ENCODE results near the gene ASXL1.

ASXL1 gene

DNA sequence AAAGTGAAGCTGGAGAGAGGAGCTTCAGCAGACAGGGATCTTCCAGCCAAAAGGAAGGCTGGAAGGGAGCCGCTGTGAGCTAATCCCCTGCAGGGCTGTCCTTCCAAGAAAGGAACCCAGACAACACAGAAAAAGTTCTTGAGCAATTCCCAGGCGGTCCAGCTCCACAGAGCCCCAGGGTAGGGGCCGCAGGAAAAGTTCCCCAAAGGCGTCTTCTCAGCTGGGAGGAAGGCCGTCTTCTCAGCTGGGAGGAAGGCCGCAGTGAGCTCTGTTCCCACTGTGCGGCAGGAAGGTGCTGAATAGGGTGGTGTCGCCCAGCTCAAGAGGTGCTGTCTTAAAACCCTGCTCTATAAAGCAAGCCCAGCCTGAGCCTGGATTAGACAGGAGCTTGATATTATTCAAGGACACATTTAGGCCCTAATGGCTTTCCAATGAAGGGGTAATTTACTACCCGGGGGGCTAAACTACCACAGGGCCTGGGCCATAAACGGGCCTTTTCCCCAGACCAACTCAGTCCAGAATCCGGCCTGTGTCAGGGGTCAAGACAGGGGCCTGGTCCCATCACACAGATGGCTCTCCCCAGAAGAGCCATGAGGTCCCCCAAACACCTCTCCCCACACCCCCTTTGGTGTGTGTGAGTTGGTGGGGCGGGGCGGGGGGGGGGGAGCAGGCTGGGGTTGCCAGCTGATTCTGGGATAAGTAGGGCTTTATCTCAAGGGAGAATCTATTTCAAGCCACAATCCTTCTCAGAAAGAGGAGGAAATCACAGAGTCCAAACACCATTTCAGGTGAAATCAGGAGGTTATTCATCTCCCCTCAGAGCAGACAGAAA lies 123.4 kb downstream of the ASXL1 start:
- DNase-seq (ENCODE audit: low spot score): no peak

DNA sequence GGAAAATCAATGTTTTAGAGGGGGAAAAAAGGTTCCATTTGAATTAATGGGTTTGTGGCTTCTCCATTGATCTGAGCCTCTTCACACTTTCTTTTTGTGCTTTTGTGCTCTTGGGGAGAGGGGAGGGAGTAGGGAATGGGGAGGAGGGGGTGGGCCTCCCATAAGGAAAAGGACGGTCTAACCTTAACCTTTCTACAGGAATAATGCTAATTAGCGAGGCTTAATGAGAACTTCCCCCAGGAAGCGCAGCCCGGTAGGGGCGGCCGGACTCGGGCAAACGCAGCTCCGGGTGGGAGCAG lies 124.0 kb downstream of the ASXL1 start:
- DNase-seq (ENCODE audit: low spot score): no peak

DNA sequence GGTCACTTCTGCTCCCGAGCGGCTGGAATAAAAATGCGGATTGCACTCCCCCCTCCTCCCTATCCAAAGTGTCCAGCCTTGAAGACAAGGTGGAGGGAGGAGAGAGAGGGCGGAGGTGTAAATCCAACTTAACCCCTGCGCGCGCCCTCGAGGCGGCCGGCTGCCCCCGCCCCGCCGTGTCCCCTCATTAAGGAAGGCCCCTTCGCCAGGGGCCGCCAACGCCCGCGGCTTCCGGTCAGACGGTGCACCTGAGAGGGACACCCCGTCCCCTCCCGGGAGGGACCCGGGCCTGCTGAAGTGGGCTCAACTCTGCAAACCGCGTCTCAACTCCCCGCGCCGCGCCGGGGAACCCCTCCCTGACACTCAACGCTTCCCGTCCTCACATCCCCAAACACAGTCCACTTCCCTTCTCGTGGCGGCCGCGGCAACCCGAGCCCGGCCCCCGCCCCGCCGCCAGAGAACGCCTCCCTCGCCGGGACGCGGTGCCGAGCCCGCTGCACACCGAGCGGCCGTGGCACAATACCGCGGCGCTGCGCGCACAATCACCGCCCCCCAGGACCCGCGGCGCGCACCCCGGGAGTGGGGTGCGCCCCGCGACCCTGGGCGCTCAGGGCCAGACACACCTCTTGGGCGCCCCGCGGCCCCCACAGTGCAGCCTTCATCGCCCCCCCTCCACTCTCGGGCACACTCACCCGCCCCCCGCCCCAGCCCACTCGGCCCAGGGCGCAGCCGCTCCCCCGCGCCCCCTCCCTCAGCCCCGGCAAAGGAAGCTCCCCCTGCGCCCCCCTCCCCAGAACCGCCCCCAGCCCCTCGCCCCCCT lies 124.5 kb downstream of the ASXL1 start:
- peak; percentile 33 for DNase-seq (ENCODE audit: low spot score)

DNA sequence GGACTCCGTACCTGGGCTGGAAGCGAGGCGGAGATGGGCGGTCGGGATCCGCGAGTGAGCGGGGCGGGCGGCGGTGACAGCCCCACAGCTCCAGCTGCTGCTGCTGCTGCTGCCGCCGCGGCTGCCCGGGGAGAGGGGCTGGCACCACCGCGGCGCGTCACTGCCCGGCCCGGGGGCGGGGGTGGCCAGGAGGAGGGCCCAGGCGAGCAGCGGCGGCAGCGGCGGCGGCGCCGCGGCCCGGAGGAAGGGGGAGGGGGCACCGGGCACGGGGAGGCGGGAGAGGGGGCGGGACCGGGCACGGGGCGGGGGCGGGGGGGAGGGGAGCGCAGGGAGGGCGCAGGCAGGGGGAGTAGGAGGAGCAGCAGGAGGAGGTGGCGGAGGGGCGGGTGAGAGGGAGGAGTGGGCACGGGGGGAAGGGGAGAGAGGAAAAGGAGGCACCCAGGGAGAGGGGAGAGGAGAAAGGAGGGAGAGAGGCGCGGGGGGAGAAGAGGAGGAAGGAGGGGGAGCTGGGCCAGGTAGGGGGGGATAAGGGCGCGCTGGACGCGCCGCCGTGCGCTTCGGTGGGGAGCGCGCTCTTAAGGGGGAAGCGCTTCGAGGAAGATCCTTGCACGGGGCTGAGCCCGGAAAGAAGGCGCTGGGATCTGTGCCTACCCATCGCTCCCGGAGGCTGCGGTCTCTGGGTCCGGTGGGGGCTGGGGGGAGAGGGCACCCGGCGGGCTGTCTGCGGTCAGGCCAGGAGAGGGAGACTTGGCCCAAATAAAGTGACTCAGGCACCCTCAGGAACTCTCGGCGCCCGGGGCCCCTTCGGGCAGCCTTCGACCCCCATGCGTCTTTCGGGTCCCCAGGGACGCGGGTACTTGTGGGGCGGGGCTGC lies 125.5 kb downstream of the ASXL1 start:
- peak; percentile 66 for DNase-seq (ENCODE audit: low spot score)

DNA sequence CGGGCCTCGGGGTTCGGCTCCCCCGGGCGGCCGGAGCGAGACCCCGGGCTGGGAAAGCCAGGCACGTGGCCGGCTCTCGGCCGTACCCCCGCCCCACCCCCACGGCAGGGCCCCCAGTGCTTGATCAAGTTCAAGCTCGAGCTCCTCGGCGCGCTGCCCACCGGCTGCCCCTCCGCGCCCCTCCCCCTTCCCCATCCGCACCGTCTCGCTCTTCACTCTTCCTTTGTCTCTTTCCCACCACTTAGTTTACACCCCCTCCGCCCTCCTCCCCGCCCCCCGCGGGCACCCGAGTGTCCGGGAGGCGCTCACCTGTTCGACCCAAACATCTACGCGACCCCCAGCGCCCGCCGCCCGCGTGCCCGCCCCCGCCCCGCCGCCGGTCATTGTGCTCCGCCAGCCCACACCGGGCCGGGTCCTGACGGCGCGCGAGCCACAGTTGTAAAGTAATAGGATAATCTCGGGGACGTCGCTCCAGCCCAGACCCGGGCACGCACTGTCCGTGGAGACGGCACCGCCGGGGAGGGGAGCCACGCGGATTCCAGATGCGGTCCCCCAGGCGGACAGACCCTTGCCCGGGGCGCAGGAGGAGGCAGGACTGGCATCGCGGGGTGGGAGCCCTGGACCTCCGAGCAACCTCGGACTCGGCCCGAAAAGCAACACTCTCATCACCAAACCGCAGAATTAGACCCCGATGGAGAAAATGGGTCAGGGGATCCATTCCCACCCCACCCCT lies 126.3 kb downstream of the ASXL1 start:
- peak; percentile 46 for DNase-seq (ENCODE audit: low spot score)

DNA sequence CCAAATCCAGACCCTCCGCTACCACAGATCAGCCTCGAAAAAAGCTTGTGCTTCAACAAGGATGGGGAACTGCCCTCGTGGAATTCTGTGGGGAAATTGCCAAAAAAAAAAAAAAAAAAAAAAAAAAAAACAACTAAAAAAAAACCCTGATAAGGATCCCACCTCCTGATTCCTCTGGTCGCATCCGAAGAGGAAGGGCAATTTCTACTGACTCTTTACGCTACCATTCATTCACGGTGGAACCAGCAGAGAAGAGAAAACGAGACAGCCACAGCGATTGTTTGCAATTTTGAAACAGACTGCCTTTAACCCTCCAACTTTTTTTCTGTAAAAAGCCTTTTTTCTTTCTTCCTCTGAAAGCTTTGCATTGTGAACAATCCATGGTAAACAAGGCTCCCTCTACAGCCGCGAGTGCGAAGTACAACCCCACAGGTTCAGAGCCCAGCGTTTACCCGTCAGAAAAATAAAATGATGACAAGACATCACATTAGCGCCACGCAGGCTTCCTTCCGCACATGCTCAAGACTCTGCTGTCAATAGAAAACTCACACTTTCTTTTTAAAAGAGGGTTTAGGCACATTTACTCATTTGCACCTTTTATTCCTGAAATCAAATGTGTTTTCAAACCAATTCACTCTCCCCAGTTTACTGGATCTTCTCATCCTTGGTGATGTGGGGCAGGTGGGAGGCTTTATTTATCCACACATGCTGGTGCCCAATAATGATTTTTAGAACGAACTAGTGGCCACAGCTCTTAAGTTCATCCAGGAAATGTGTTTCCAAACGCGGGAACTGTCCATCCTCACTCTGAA lies 127.0 kb downstream of the ASXL1 start:
- DNase-seq (ENCODE audit: low spot score): peak; percentile 95

DNA sequence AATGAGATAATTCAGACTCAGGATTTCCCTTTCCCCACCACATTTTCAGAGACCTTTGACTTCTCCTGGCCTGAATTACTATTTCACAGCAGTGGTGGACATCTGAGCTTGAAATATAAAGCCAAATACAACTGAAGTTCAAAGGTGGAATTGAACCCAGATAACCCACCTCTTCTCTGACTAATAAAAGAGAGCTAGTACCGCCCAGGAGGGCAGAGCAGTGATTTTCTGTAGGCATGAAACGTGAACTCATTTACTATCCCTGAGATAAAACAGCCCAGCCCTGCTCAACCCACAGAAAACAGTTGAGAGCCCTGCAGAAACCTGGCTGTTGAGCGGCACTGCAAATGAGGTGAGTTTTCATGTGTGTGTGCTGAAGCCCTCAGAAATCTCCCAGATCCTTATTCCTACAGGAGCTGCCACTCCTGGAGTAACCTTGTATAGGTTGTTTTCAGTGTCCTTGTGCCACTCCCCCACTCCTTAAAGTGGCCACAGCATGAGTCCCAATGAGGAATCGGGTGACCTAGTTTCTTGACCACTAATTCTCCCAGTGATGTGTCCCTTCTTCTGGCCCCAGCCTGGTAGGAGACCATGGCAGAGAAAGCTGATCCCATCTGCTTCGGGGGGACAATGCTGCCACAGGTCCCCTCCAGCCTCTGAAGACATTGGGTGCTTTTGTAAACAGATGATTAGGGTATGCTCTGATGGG lies 127.8 kb downstream of the ASXL1 start:
- no peak for DNase-seq (ENCODE audit: low spot score)

DNA sequence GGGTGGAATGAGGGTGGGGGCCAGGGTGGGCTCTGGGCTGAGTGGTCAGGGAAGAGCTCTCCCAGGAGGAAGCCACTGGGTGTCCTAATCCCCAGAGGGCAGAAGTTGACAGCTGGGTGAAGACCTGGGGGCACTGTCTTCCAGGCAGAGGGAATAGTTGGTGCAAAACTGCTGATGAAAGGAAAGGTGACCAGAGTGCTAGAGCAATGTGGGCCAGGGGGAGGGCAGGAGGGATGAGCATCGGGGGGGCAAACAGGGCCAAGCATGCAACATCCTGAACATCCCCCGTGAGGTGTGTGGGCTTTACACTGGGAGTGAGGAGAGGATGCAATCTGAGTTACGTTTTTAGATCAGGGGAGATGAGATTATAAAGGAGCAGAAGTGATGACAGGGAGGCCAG lies 129.2 kb downstream of the ASXL1 start:
- DNase-seq (ENCODE audit: low spot score): no peak

DNA sequence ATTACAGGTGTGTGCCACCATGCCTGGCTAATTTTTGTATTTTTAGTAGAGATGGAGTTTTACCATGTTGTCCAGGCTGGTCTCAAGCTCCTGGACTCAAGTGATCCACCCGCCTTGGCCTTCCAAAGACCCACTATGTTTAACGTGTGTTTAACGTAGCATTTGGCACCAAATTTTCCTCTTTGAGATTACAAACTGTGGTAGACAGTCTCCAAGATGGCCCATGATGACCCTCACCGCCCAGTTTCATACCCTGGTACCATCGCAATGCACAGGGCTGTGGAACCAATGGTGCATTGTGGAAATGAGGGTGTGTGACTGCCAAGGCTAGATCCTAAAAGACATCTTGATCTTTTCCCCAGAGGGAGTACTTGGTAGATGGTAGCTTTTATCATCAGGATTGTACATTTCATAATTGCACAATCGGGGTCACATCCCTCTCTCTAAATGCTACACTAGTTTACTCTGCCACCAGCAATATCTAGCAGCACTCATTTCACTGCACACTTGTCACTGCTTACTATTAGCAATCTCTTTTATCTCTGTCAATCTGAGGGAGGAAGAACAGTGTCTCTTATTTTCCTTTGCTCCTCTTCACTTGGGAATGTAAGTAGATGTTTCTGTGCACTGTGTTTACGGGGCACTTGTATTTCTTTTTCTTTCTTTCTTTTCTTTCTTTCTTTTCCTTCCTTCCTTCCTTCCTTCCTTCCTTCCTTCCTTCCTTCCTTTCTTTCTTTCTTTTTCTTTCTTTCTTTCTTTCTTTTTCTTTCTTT lies 130.1 kb downstream of the ASXL1 start:
- DNase-seq (ENCODE audit: low spot score): no peak
